ENCODE results near the gene MOCS1. TPM values are rescaled to one million over a fixed set of nuclear protein-coding genes. Genes with fewer than 3 reads are reported as not detected.

MOCS1 gene
- total RNA-seq, 1 donor from 2014 or later = 28.6 TPM

DNA sequence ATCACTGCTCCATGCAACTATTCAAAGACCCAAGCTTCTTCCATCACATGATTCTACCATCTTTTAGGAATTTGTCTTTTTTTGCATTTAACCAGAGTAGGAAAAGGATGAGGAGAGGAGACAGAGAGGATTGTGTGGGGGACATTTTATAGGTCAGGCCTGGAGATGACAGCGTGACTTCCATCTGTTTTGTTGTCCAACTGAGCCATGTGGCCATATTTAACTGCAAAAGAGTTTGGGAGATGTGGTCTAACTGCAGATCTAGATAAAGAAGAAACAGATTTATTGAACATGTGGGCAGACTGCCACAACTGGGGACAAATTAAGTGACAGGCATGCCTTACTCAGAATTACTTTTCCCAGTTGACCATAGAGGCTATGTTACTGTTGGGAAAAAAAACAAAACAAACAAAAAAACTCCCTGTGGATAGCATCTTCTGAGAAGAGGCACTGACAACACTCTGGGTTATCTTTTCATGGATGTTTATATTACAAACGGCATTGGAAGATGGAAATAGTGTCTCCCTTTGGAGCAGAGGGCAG lies 18.9 kb upstream of the MOCS1 start:
- DNase-seq = no peak
- no peaks in the 10 kb centered on the region for H3K9me3 ChIP-seq (replicated peaks)
- peak overlapping the region; percentile 61 for H3K27ac ChIP-seq (replicated peaks)
- intact Hi-C loops (cut with micrococcal nuclease) = no loop called here
- no peak for TF ChIP-seq CTCF (IDR thresholded peaks at IDR 0.05; ENCODE audit: borderline replicate concordance)
- peaks cover 18% of the 10 kb centered on the region for H3K4me1 ChIP-seq
- H3K36me3 ChIP-seq = no peaks in the 10 kb centered on the region
- H3K27me3 ChIP-seq (ENCODE audit: low read depth) = no peaks in the 10 kb centered on the region
- H3K4me3 ChIP-seq = no peak overlapping the region

GRCh38 chr6:39952167-39952566 lies 17.9 kb upstream of the MOCS1 start:
- peaks cover 18% of the 10 kb centered on the region for H3K4me1 ChIP-seq
- DNase-seq = no peak
- intact Hi-C loops (cut with micrococcal nuclease) = no loop called here
- H3K27me3 ChIP-seq (ENCODE audit: low read depth) = no peaks in the 10 kb centered on the region
- peak overlapping the region; percentile 61 for H3K27ac ChIP-seq (replicated peaks)
- TF ChIP-seq CTCF (IDR thresholded peaks at IDR 0.05; ENCODE audit: borderline replicate concordance) = no peak
- H3K36me3 ChIP-seq = no peaks in the 10 kb centered on the region
- H3K4me3 ChIP-seq = no peak overlapping the region
- no peaks in the 10 kb centered on the region for H3K9me3 ChIP-seq (replicated peaks)

GRCh38 chr6:39951716-39952115 lies 17.5 kb upstream of the MOCS1 start:
- H3K27ac ChIP-seq (replicated peaks) = peak overlapping the region; percentile 61
- no peak for TF ChIP-seq CTCF (IDR thresholded peaks at IDR 0.05; ENCODE audit: borderline replicate concordance)
- peaks cover 18% of the 10 kb centered on the region for H3K4me1 ChIP-seq
- no peak overlapping the region for H3K4me3 ChIP-seq
- DNase-seq = no peak
- intact Hi-C loops (cut with micrococcal nuclease) = no loop called here
- no peaks in the 10 kb centered on the region for H3K9me3 ChIP-seq (replicated peaks)
- H3K36me3 ChIP-seq = no peaks in the 10 kb centered on the region
- H3K27me3 ChIP-seq (ENCODE audit: low read depth) = no peaks in the 10 kb centered on the region

- Histone ChIP-seq H3K27me3 (ENCODE audit: low read depth) (no peaks in the 10 kb centered on the region), H3K4me1 (peaks cover 18% of the 10 kb centered on the region), H3K4me3 (no peak overlapping the region), H3K27ac (replicated peaks) (peak overlapping the region; percentile 61), H3K36me3 (no peaks in the 10 kb centered on the region), H3K9me3 (replicated peaks) (no peaks in the 10 kb centered on the region)
- no peak for DNase-seq
- no peak for TF ChIP-seq CTCF (IDR thresholded peaks at IDR 0.05; ENCODE audit: borderline replicate concordance)
- intact Hi-C loops (cut with micrococcal nuclease) = no loop called here
Observed at GRCh38 chr6:39951191-39951590, 16.9 kb upstream of the MOCS1 start.

DNA sequence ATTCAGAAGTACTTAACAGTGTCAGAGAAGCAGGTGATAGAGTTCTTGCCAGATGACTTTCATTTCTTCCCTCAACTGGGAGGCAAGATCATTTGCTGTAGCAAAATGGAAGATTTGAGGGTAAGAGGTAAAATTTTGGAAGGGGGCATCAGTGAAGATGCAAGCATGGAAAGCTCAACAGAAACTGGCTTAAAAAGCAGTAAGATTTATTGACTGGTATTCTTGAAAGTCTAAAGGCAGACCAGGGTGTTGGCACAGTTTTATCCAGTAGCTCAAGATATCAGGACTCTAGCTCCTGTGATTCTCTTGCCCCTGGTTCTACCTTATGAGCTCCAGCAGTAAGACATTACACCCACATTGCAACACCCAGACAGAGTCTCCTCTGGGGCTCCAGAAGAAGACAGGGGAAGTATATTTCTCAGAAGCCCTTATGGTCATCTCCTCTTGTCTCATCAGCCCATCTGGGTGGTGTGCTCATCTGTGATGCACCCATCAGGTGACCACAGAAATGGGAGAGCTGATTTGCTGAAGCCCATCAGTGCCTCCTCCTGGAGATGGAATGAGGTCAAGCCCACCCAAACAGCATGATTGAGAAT lies 16.0 kb upstream of the MOCS1 start:
- Histone ChIP-seq H3K36me3 (no peaks in the 10 kb centered on the region), H3K27me3 (ENCODE audit: low read depth) (no peaks in the 10 kb centered on the region), H3K9me3 (replicated peaks) (no peaks in the 10 kb centered on the region), H3K4me1 (peaks cover 18% of the 10 kb centered on the region), H3K4me3 (no peak overlapping the region), H3K27ac (replicated peaks) (no peak overlapping the region)
- TF ChIP-seq CTCF (IDR thresholded peaks at IDR 0.05; ENCODE audit: borderline replicate concordance) = no peak
- no peak for DNase-seq
- intact Hi-C loops (cut with micrococcal nuclease) = no loop called here
